GM19455 (cell line): ENCODE data around the gene MT1HL1.
"Not testable (repeated sequence)": the region's sequence is repeated elsewhere in the genome, so short reads cannot be mapped to it uniquely, and the experiment has no call there.

Experiments used
- ATAC-seq: cut with Tn5 transposase; IDR thresholded peaks from one replicate; pipeline ENCODE4 v1.9.1; 2021; ENCODE audit not compliant: unreplicated experiment

The MT1HL1 gene

GRCh38 chr1:237018896-237019295, 14.7 kb upstream of the MT1HL1 start:
- no peak for ATAC-seq

GRCh38 chr1:237016626-237017025, 12.4 kb upstream of the MT1HL1 start:
- no peak for ATAC-seq

- no peak for ATAC-seq
Observed at GRCh38 chr1:237013608-237014007, 9.4 kb upstream of the MT1HL1 start.

GRCh38 chr1:237012788-237013383, 8.6 kb upstream of the MT1HL1 start:
- no peak for ATAC-seq

- ATAC-seq: no peak
Observed at GRCh38 chr1:237012361-237012760, 8.1 kb upstream of the MT1HL1 start.

- no peak for ATAC-seq
Observed at GRCh38 chr1:237011432-237011831, 7.2 kb upstream of the MT1HL1 start.

- no peak for ATAC-seq
Observed at GRCh38 chr1:237009611-237010010, 5.4 kb upstream of the MT1HL1 start.

GRCh38 chr1:237007147-237007881, 3.1 kb upstream of the MT1HL1 start:
- no peak for ATAC-seq

GRCh38 chr1:237005674-237006073, 1.4 kb upstream of the MT1HL1 start:
- no peak for ATAC-seq

GRCh38 chr1:237003516-237003915, 725 bp downstream of the MT1HL1 start:
- no peak for ATAC-seq

- ATAC-seq: no peak
Observed at GRCh38 chr1:237000191-237000590, 4.0 kb downstream of the MT1HL1 start.

GRCh38 chr1:236998546-236998945, 5.7 kb downstream of the MT1HL1 start:
- no peak for ATAC-seq

- no peak for ATAC-seq
Observed at GRCh38 chr1:236997882-236998281, 6.4 kb downstream of the MT1HL1 start.

GRCh38 chr1:236997361-236997760, 6.9 kb downstream of the MT1HL1 start:
- no peak for ATAC-seq

- no peak for ATAC-seq
Observed at GRCh38 chr1:236994450-236994849, 9.8 kb downstream of the MT1HL1 start.

GRCh38 chr1:236992449-236992848, 11.8 kb downstream of the MT1HL1 start:
- no peak for ATAC-seq

GRCh38 chr1:236990052-236990445, 14.2 kb downstream of the MT1HL1 start:
- no peak for ATAC-seq

- no peak for ATAC-seq
Observed at GRCh38 chr1:236989290-236990051, 14.8 kb downstream of the MT1HL1 start.

- no peak for ATAC-seq
Observed at GRCh38 chr1:236983818-236984217, 20.4 kb downstream of the MT1HL1 start.

GRCh38 chr1:236982380-236982779, 21.9 kb downstream of the MT1HL1 start:
- no peak for ATAC-seq

GRCh38 chr1:236981431-236981830, 22.8 kb downstream of the MT1HL1 start:
- not testable (repeated sequence) for ATAC-seq

- no peak for ATAC-seq
Observed at GRCh38 chr1:236980673-236981072, 23.6 kb downstream of the MT1HL1 start.
